ENCODE data around the gene PCDH1. TPM values are rescaled to one million over a fixed set of nuclear protein-coding genes. Genes with fewer than 3 reads are reported as not detected.

Gene PCDH1
- total RNA-seq, 4 donors from 2014 or later = 51.3 to 131 (median 67.9) TPM

GRCh38 chr5:141851195-141851874 lies 26.9 kb downstream of the PCDH1 start:
- Histone ChIP-seq H3K4me1 (peaks cover 11 to 61% (median 17%) of the 10 kb centered on the region in 3 donors), H3K36me3 (peaks cover 0 to 31% (median 0%) of the 10 kb centered on the region in 3 donors), H3K4me3 (no peak overlapping the region), H3K27me3 (no peaks in the 10 kb centered on the region), H3K9me3 (no peaks in the 10 kb centered on the region), H3K27ac (peak overlapping the region; percentile 94 to 99 (median 97))
- intact Hi-C loops (cut with DNase I) = no loop called here
- TF ChIP-seq CTCF (IDR thresholded peaks at IDR 0.05) (no peak), POLR2A (IDR thresholded peaks at IDR 0.05) (no peak)
- no peak for DNase-seq
- WGBS, 2 donors = 63 to 79% methylated on average over 3 to 4 of the region's 10 CpGs

- no peaks in the 10 kb centered on the region for H3K27me3 ChIP-seq
- H3K9me3 ChIP-seq = no peaks in the 10 kb centered on the region
- DNase-seq = no peak
- peaks cover 11 to 61% (median 17%) of the 10 kb centered on the region in 3 donors for H3K4me1 ChIP-seq
- H3K36me3 ChIP-seq = peaks cover 0 to 25% (median 0%) of the 10 kb centered on the region in 3 donors
- H3K27ac ChIP-seq = peak overlapping the region; percentile 94 to 99 (median 97)
- TF ChIP-seq POLR2A (IDR thresholded peaks at IDR 0.05) = no peak
- no peak for TF ChIP-seq CTCF (IDR thresholded peaks at IDR 0.05)
- H3K4me3 ChIP-seq = peak overlapping the region; percentile 50 to 89 (median 70)
- no CpG with 5 or more reads among the region's 10 CpGs for WGBS, 2 donors
- intact Hi-C loops (cut with DNase I) = no loop called here
Observed at GRCh38 chr5:141850786-141851185, 27.4 kb downstream of the PCDH1 start.

- Histone ChIP-seq H3K9me3 (no peaks in the 10 kb centered on the region), H3K4me3 (peak overlapping the region; percentile 50 to 89 (median 70)), H3K27ac (peak overlapping the region; percentile 94 to 99 (median 97)), H3K36me3 (peaks cover 0 to 25% (median 0%) of the 10 kb centered on the region in 3 donors), H3K27me3 (no peaks in the 10 kb centered on the region), H3K4me1 (peaks cover 11 to 60% (median 17%) of the 10 kb centered on the region in 3 donors)
- DNase-seq = no peak
- intact Hi-C loops (cut with DNase I) = no loop called here
- 1 to 2% methylated on average over 12 to 17 of the region's 36 CpGs for WGBS, 2 donors
- TF ChIP-seq CTCF (IDR thresholded peaks at IDR 0.05) = no peak
- no peak for TF ChIP-seq POLR2A (IDR thresholded peaks at IDR 0.05)
Observed at GRCh38 chr5:141850244-141850768, 27.9 kb downstream of the PCDH1 start.

GRCh38 chr5:141849415-141850243 lies 28.6 kb downstream of the PCDH1 start:
- 0% methylated on average over 12 of the region's 73 CpGs; no CpG with 5 or more reads in 1 of the 2 donors for WGBS, 2 donors
- peaks cover 11 to 63% (median 17%) of the 10 kb centered on the region in 3 donors for H3K4me1 ChIP-seq
- DNase-seq = peak; percentile 31

More at GRCh38 chr5:141849415-141850243, 28.6 kb downstream of the PCDH1 start:
- no peaks in the 10 kb centered on the region for H3K9me3 ChIP-seq
- peak overlapping the region; percentile 94 to 99 (median 97) for H3K27ac ChIP-seq
- intact Hi-C loops (cut with DNase I) = no loop called here
- no peaks in the 10 kb centered on the region for H3K27me3 ChIP-seq
- H3K4me3 ChIP-seq = peak overlapping the region; percentile 50 to 89 (median 70)
- peak in 3 of 4 donors; percentile 29 to 91 (median 78) for TF ChIP-seq POLR2A (IDR thresholded peaks at IDR 0.05)
- peak in 3 of 6 experiments; percentile 11 to 27 (median 24) for TF ChIP-seq CTCF (IDR thresholded peaks at IDR 0.05)
- peaks cover 0 to 24% (median 0%) of the 10 kb centered on the region in 3 donors for H3K36me3 ChIP-seq
